HL-60 (cell line): ENCODE measurements around the gene TDRD3.

ENCODE experiments used
- POLR2AphosphoS5 ChIP-seq: IDR thresholded peaks from 2 replicates; pipeline ENCODE4 v1.6.1; 2012; ENCODE audit warnings: low read depth
- SPI1 ChIP-seq: IDR thresholded peaks from 2 replicates; pipeline ENCODE4 v1.6.1; 2012; ENCODE audit warnings: low read depth, mild to moderate bottlenecking, borderline replicate concordance
- TF ChIP-seq, protein P1 (sequence below): IDR thresholded peaks from one replicate; pipeline ENCODE4 v1.5.1; 2011; ENCODE audit warnings: low read length, control low read depth, inconsistent platforms; ENCODE audit not compliant: insufficient read depth

DNA sequence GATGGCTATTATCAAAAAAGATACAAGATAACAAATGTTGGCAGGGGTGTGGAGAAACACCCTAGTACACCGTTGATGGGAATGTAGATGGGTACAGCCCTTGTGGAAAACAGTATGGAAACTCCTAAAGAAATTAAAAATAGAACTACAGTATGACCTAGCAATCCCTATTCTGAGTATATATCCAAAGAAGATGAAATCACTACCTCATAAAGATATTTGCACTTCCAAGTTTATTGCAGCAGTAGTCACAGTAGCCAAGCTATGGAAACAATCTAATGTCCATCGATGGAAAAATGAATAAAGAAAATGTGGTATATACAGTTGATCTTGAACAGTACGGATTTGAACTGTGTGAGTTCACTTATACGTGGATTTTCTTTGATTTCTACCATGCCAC, 28.3 kb downstream of the TDRD3 start:
- TF ChIP-seq, protein P1, sequence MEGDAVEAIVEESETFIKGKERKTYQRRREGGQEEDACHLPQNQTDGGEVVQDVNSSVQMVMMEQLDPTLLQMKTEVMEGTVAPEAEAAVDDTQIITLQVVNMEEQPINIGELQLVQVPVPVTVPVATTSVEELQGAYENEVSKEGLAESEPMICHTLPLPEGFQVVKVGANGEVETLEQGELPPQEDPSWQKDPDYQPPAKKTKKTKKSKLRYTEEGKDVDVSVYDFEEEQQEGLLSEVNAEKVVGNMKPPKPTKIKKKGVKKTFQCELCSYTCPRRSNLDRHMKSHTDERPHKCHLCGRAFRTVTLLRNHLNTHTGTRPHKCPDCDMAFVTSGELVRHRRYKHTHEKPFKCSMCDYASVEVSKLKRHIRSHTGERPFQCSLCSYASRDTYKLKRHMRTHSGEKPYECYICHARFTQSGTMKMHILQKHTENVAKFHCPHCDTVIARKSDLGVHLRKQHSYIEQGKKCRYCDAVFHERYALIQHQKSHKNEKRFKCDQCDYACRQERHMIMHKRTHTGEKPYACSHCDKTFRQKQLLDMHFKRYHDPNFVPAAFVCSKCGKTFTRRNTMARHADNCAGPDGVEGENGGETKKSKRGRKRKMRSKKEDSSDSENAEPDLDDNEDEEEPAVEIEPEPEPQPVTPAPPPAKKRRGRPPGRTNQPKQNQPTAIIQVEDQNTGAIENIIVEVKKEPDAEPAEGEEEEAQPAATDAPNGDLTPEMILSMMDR: no peak
- no peak for TF ChIP-seq POLR2AphosphoS5
- TF ChIP-seq SPI1: no peak
